Peyer's patch (tissue), 4 donors: ENCODE measurements around the gene RENBP.

Experiments used
- POLR2A ChIP-seq, 2 donors: fragments of 450-650 bp; IDR thresholded peaks; one replicate each; pipeline ENCODE4 v1.5.1; 2017; ENCODE audit warnings: antibody characterized with exemption in 2 of 2, mild to moderate bottlenecking in 2 of 2, moderate library complexity in 2 of 2
- TF ChIP-seq, protein P1 (sequence below), 6 experiments: fragments of 450-650 bp in 4 of 6; fragments of 200-600 bp in 2 of 6; sonication (generic) in 1 of 6; IDR thresholded peaks; one replicate each; pipeline ENCODE4 v1.5.1; 2017 to 2019; ENCODE audit warnings: antibody characterized with exemption in 6 of 6, mild to moderate bottlenecking in 3 of 6, moderate library complexity in 1 of 6

DNA sequence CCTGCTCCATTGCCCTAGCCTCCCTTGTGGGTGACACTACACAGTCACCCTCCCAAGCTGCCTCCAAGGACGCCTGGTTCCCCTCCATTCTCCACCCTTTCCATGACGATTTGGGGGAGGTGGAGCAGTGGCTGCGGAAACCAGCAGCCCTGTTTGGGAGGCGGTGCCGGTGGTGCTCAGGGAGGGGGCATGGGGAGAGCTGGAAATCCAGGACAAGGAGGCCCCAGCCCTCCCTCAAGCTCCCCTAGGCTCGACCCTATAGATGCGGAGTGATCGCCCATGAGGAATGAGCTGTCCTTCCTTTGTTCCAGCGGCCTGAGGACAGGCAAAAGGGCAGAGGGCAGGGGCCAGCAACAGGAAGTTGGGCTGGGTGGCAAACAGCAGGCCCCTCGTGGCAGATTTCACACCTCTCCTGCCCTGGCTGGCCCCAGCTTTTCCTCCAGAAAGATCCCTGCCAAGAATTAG, 3.6 kb upstream of the RENBP start:
- TF ChIP-seq, protein P1, sequence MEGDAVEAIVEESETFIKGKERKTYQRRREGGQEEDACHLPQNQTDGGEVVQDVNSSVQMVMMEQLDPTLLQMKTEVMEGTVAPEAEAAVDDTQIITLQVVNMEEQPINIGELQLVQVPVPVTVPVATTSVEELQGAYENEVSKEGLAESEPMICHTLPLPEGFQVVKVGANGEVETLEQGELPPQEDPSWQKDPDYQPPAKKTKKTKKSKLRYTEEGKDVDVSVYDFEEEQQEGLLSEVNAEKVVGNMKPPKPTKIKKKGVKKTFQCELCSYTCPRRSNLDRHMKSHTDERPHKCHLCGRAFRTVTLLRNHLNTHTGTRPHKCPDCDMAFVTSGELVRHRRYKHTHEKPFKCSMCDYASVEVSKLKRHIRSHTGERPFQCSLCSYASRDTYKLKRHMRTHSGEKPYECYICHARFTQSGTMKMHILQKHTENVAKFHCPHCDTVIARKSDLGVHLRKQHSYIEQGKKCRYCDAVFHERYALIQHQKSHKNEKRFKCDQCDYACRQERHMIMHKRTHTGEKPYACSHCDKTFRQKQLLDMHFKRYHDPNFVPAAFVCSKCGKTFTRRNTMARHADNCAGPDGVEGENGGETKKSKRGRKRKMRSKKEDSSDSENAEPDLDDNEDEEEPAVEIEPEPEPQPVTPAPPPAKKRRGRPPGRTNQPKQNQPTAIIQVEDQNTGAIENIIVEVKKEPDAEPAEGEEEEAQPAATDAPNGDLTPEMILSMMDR (IDR thresholded peaks at IDR 0.05): no peak
- TF ChIP-seq POLR2A (IDR thresholded peaks at IDR 0.05): no peak
